Measurements from ENCODE around the gene TUBB2B. TPM values are rescaled to one million over a fixed set of nuclear protein-coding genes. Genes with fewer than 3 reads are reported as not detected.
A peak's percentile ranks its signal among the peaks of the same experiment; 100 is the strongest.

Gene TUBB2B
- total RNA-seq, 1 experiment from 2014 or later: 0.86 TPM

DNA sequence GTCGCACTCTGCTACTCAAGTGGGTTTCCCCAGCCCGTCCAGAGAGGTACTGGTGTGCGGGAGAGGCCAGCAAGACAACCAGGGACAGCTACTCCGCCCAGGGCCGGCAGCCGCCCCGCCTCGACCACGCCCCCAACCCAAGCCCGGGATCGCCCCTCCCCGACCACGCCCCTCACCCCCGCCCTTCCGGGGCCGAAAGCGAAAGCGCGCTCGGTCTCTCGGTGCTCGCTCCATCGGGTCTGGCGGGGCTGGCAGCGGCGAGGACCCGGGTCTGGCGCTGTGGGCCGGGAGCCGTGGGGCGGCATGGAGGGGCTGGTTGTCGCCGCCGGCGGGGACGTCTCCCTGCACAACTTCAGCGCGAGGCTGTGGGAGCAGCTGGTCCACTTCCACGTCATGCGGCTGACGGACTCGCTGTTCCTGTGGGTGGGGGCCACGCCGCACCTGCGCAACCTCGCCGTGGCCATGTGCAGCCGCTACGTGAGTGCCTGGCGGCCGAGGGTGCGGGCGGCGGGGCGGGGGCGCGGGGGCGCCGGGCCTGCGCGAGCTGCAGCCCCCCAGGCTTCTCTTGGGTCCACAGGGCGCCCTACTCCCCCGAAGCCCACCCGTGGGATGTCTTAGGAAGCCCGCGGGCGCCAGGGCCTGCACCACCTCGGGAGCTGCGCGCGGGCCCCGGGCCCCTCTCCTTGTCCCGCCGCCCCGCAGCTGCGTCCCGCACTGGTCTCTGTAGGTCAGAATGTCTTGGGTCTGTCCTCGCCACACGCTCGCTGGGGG lies 31.5 kb upstream of the TUBB2B start, which contains the start of gene PSMG4 (continued):
- TF ChIP-seq, protein P1, sequence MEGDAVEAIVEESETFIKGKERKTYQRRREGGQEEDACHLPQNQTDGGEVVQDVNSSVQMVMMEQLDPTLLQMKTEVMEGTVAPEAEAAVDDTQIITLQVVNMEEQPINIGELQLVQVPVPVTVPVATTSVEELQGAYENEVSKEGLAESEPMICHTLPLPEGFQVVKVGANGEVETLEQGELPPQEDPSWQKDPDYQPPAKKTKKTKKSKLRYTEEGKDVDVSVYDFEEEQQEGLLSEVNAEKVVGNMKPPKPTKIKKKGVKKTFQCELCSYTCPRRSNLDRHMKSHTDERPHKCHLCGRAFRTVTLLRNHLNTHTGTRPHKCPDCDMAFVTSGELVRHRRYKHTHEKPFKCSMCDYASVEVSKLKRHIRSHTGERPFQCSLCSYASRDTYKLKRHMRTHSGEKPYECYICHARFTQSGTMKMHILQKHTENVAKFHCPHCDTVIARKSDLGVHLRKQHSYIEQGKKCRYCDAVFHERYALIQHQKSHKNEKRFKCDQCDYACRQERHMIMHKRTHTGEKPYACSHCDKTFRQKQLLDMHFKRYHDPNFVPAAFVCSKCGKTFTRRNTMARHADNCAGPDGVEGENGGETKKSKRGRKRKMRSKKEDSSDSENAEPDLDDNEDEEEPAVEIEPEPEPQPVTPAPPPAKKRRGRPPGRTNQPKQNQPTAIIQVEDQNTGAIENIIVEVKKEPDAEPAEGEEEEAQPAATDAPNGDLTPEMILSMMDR (IDR thresholded peaks at IDR 0.05 in 2 of 3, conservative IDR thresholded peaks at IDR 0.05 in 1 of 3; ENCODE audit: borderline replicate concordance in 1 of 3, insufficient read depth in 1 of 3, low read depth in 2 of 3, low read length in 2 of 3): no peak
- TF ChIP-seq CEBPB (IDR thresholded peaks at IDR 0.05; ENCODE audit: low read depth) (no peak), POLR2A (IDR thresholded peaks at IDR 0.05; ENCODE audit: borderline replicate concordance, extremely low read depth, insufficient read depth, insufficient read length) (peak; percentile 41), YY1 (IDR thresholded peaks at IDR 0.05; ENCODE audit: extremely low read depth, insufficient replicate concordance, low read depth, low read length) (peak; percentile 83), ZNF274 (IDR thresholded peaks at IDR 0.05; ENCODE audit: low read depth, low read length) (no peak), JUND (IDR thresholded peaks at IDR 0.05) (no peak), RAD21 (IDR thresholded peaks at IDR 0.05; ENCODE audit: low read depth) (no peak)
- TF ChIP-seq, protein P2, sequence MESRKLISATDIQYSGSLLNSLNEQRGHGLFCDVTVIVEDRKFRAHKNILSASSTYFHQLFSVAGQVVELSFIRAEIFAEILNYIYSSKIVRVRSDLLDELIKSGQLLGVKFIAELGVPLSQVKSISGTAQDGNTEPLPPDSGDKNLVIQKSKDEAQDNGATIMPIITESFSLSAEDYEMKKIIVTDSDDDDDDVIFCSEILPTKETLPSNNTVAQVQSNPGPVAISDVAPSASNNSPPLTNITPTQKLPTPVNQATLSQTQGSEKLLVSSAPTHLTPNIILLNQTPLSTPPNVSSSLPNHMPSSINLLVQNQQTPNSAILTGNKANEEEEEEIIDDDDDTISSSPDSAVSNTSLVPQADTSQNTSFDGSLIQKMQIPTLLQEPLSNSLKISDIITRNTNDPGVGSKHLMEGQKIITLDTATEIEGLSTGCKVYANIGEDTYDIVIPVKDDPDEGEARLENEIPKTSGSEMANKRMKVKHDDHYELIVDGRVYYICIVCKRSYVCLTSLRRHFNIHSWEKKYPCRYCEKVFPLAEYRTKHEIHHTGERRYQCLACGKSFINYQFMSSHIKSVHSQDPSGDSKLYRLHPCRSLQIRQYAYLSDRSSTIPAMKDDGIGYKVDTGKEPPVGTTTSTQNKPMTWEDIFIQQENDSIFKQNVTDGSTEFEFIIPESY (IDR thresholded peaks at IDR 0.05; ENCODE audit: extremely low read depth, insufficient replicate concordance, low read length): no peak

DNA sequence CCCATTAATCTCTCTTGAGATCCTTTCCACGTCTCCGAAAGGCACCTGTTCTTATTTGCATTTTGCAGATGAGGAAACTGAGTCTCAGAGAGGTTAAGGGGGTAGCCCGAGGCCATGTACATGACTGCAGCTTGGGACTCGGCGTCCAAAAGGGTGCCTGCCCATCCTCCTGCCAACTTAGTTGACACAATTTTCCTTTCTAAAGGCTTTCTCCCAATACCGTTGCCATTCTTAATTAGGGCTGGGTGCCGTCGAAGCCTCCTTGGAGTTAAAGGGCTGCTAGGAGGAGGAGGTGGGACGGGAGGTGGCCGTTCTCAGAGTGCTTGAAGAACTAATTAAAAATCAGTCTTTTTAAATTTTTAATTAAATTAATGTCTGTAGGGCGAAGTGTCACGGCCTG lies 30.7 kb upstream of the TUBB2B start:
- Histone ChIP-seq H3K27me3 (ENCODE audit: insufficient read depth, low read length) (no peaks in the 10 kb centered on the region), H4K20me1 (ENCODE audit: insufficient read depth) (no peaks in the 10 kb centered on the region), H3K9ac (ENCODE audit: low read length) (no peak overlapping the region), H3K9me3 (ENCODE audit: control insufficient read depth in 1 of 2, insufficient read depth in 1 of 2, low read depth in 1 of 2, low read length in 2 of 2) (no peaks in the 10 kb centered on the region), H3K4me2 (ENCODE audit: low read length) (peak overlapping the region; percentile 76), H3K4me3 (replicated peaks in 1 of 2; ENCODE audit: low read depth in 1 of 2, low read length in 2 of 2) (peak overlapping the region in 1 of 2 experiments; percentile 74; a peak in 1 of 4 replicates), H2AFZ (ENCODE audit: low read depth, low read length, poor library complexity, severe bottlenecking) (no peak overlapping the region), H3K79me2 (ENCODE audit: insufficient read depth, low read length) (peaks cover 44% of the 10 kb centered on the region), H3K27ac (ENCODE audit: low read depth, low read length) (no peak overlapping the region), H3K36me3 (ENCODE audit: control insufficient read depth in 1 of 2, insufficient read depth in 2 of 2, low read length in 2 of 2) (peaks cover under 1 to 12% of the 10 kb centered on the region in 2 experiments; a peak in 2 of 4 replicates), H3K4me1 (ENCODE audit: control insufficient read depth in 1 of 2, insufficient read depth in 2 of 2, low read length in 2 of 2) (peaks cover 9 to 18% of the 10 kb centered on the region in 2 experiments; a peak in 3 of 4 replicates), H3K9me2 (ENCODE audit: insufficient read depth) (no peaks in the 10 kb centered on the region)
- DNase-seq (ENCODE audit: low read depth, low spot score) (no peak), ATAC-seq (no peak)
- RAD21 ChIA-PET (ENCODE audit: low non-redundant PET in 1 of 2, low total read pairs in 2 of 2, uncharacterized antibody in 2 of 2, unreplicated experiment in 2 of 2): no interaction called here
- no peak for TF ChIP-seq EZH2phosphoT487 (IDR thresholded peaks at IDR 0.05; ENCODE audit: borderline replicate concordance)
- TF ChIP-seq EZH2 (IDR thresholded peaks at IDR 0.05): no peak
- no peak for TF ChIP-seq ZFX (IDR thresholded peaks at IDR 0.05)
- no peak for TF ChIP-seq POLR2AphosphoS5 (IDR thresholded peaks at IDR 0.05; ENCODE audit: low read depth, low read length)
- POLR2A ChIA-PET: no interaction called here
- CTCF ChIA-PET: no interaction called here
- no TSS peak for BruUV-seq (replicated peaks)
- intact Hi-C loops (cut with micrococcal nuclease): loop anchor here (2.0 kb wide), 1 partner anchor 131 kb away; no protein-coding TSS in a partner anchor

Measured in HCT116 (cell line).